Erythroblast (primary cell): ENCODE data around the gene FYB1.

Source experiments
- GATA1 ChIP-seq: IDR thresholded peaks from 2 replicates; pipeline ENCODE4 v1.6.1; 2011; ENCODE audit warnings: low read depth, mild to moderate bottlenecking, control low read depth, low read length, moderate library complexity
- POLR2A ChIP-seq: IDR thresholded peaks from 2 replicates; pipeline ENCODE4 v1.6.1; 2011; ENCODE audit warnings: mild to moderate bottlenecking, low read length

GRCh38 chr5:39106322-39106721 is 113.0 kb downstream of the FYB1 start:
- TF ChIP-seq POLR2A (no peak), GATA1 (no peak)
